Karpas-422 (cell line): ENCODE results near the gene FOXO1. TPM values are rescaled to one million over a fixed set of nuclear protein-coding genes. Genes with fewer than 3 reads are reported as not detected.

Experiments used
- DNase-seq: peaks from one replicate; pipeline ENCODE4 v3.0.0-alpha.2; 2015
- H2AFZ ChIP-seq: fragments of 200-600 bp; sonication (generic); 2 replicates; pipeline ENCODE4 v1.6.1; 2014; ENCODE audit warnings: antibody characterized with exemption, low read length, mixed read lengths
- H3K27ac ChIP-seq: fragments of 200-600 bp; sonication (generic); 2 replicates; pipeline ENCODE4 v1.5.1; 2014; ENCODE audit warnings: mild to moderate bottlenecking, low read length, moderate library complexity
- H3K27me3 ChIP-seq: fragments of 200-600 bp; sonication (generic); 2 replicates; pipeline ENCODE4 v1.6.1; 2014; ENCODE audit warnings: low read length, mixed read lengths
- H3K36me3 ChIP-seq: fragments of 200-600 bp; sonication (generic); 2 replicates; pipeline ENCODE4 v1.6.1; 2014; ENCODE audit warnings: low read length, mixed read lengths; ENCODE audit not compliant: insufficient read depth
- H3K4me1 ChIP-seq: fragments of 200-600 bp; sonication (generic); 2 replicates; pipeline ENCODE4 v1.6.1; 2014; ENCODE audit warnings: mild to moderate bottlenecking, low read length, mixed read lengths
- H3K4me2 ChIP-seq: fragments of 200-600 bp; sonication (generic); 2 replicates; pipeline ENCODE4 v1.6.1; 2014; ENCODE audit warnings: low read length, low read depth, mild to moderate bottlenecking; ENCODE audit not compliant: poor library complexity, severe bottlenecking
- H3K4me3 ChIP-seq: fragments of 200-600 bp; sonication (generic); 2 replicates; pipeline ENCODE4 v1.5.1; 2014; ENCODE audit warnings: mild to moderate bottlenecking, antibody characterized with exemption, low read length, mixed read lengths
- H3K79me2 ChIP-seq: fragments of 200-600 bp; sonication (generic); 2 replicates; pipeline ENCODE4 v1.6.1; 2014; ENCODE audit warnings: mild to moderate bottlenecking, low read length, mixed read lengths
- H3K9ac ChIP-seq: fragments of 200-600 bp; sonication (generic); 2 replicates; pipeline ENCODE4 v1.6.0; 2014; ENCODE audit warnings: low read length
- H3K9me2 ChIP-seq: fragments of 200-600 bp; sonication (generic), shearing (Covaris generic); replicated peaks from 2 replicates; pipeline ENCODE4 v1.6.0; 2014; ENCODE audit warnings: mild to moderate bottlenecking, low read length, moderate library complexity; ENCODE audit not compliant: insufficient read depth
- H3K9me3 ChIP-seq: fragments of 300-700, 200-600 bp; sonication (generic); 2 replicates; pipeline ENCODE4 v1.6.1; 2014; ENCODE audit warnings: low read length, mixed read lengths
- H4K20me1 ChIP-seq: fragments of 200-600 bp; sonication (generic); 2 replicates; pipeline ENCODE4 v1.6.1; 2014; ENCODE audit warnings: mild to moderate bottlenecking, antibody characterized with exemption, low read length, low read depth; ENCODE audit not compliant: insufficient read depth
- total RNA-seq: library from RNA; depleted of rRNA; stranded (reverse); fragments of >200 nt; shearing (Covaris generic); gene quantifications from 2 replicates; pipeline ENCODE4 v1.2.3, GENCODE V29; 2014; ENCODE audit warnings: low replicate concordance

FOXO1 gene
- total RNA-seq, 1 experiment from 2014 or later = 51.6 TPM

DNA sequence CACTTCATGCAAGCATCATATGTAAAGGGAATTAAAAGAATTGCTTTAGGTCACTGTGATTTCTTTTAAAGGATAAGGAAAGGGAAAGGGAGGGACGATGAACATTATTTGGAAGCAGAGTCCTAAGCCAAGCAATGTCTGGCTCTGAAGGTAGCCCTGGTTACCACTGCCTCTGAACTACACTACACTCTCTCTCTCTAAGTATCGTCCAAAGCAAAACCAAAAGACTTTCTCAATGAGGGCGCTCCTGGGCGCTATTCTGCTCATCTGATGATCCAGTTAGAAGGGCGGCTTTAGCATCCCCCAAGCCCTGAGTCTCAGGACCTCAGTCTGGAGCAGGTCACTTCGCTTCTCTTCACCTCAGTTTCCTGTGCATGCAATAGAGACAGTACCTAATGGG lies 26.2 kb downstream of the FOXO1 start:
- no peaks in the 10 kb centered on the region for H3K9me3 ChIP-seq
- peaks cover 99% of the 10 kb centered on the region for H3K79me2 ChIP-seq
- no peaks in the 10 kb centered on the region for H3K9me2 ChIP-seq
- no peak overlapping the region for H3K4me3 ChIP-seq
- DNase-seq = no peak
- H3K4me1 ChIP-seq = peaks cover 49% of the 10 kb centered on the region
- H3K27me3 ChIP-seq = no peaks in the 10 kb centered on the region
- no peaks in the 10 kb centered on the region for H3K36me3 ChIP-seq
- no peak overlapping the region for H2AFZ ChIP-seq
- H3K4me2 ChIP-seq = no peak overlapping the region
- peaks cover 54% of the 10 kb centered on the region for H4K20me1 ChIP-seq
- no peak overlapping the region for H3K9ac ChIP-seq
- no peak overlapping the region for H3K27ac ChIP-seq

DNA sequence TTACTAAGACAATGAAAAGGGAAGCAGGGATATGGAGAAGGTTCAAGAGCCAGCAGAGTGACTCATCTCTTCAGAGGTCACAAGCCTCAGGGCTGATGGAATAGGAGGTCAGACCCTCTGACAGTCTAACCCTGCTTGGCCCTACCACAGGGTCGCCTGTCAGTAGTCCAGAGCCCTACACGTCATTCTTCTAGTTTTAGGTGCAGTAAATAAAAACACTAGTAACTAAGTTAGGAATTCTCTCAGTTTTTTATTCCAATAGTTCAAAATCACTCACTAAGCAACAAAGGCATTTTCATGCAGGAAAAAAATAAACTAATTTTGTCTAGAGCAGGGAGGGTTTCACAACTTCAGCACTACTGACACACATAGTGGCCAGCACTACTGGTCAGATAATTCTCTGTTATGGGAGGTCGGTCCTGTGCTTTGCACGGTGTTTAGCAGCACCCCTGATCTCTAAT lies 27.2 kb downstream of the FOXO1 start:
- no peak for DNase-seq
- peaks cover 50% of the 10 kb centered on the region for H4K20me1 ChIP-seq
- H3K4me3 ChIP-seq = no peak overlapping the region
- H3K9ac ChIP-seq = no peak overlapping the region
- no peak overlapping the region for H2AFZ ChIP-seq
- H3K27ac ChIP-seq = no peak overlapping the region
- no peaks in the 10 kb centered on the region for H3K9me2 ChIP-seq
- peaks cover 41% of the 10 kb centered on the region for H3K4me1 ChIP-seq
- no peak overlapping the region for H3K4me2 ChIP-seq
- H3K27me3 ChIP-seq = no peaks in the 10 kb centered on the region
- H3K36me3 ChIP-seq = no peaks in the 10 kb centered on the region
- H3K9me3 ChIP-seq = no peaks in the 10 kb centered on the region
- peaks cover 98% of the 10 kb centered on the region for H3K79me2 ChIP-seq

DNA sequence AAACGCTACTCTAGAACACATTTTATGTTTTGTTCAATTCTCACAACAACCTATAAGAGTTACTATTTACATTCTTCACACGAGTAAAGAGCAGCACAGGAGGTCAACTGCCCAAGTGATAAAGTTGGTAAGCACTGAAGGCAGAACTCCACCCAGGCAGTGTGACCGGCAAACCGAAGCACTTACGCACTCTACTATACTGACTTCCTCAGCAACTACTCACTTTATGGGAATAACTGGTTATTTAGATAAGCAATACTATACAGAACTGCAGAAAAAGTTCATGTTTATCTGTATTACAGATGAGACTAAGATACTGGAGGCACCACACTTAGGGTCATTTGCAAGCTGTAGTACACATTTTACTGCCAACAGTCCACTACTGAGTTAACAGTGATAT lies 28.8 kb downstream of the FOXO1 start:
- no peak overlapping the region for H3K4me2 ChIP-seq
- no peaks in the 10 kb centered on the region for H3K9me3 ChIP-seq
- no peaks in the 10 kb centered on the region for H3K9me2 ChIP-seq
- peaks cover 48% of the 10 kb centered on the region for H3K4me1 ChIP-seq
- no peak overlapping the region for H3K4me3 ChIP-seq
- peaks cover 50% of the 10 kb centered on the region for H4K20me1 ChIP-seq
- H2AFZ ChIP-seq = no peak overlapping the region
- H3K79me2 ChIP-seq = peaks cover 98% of the 10 kb centered on the region
- H3K9ac ChIP-seq = no peak overlapping the region
- no peak overlapping the region for H3K27ac ChIP-seq
- no peaks in the 10 kb centered on the region for H3K36me3 ChIP-seq
- H3K27me3 ChIP-seq = no peaks in the 10 kb centered on the region
- no peak for DNase-seq

DNA sequence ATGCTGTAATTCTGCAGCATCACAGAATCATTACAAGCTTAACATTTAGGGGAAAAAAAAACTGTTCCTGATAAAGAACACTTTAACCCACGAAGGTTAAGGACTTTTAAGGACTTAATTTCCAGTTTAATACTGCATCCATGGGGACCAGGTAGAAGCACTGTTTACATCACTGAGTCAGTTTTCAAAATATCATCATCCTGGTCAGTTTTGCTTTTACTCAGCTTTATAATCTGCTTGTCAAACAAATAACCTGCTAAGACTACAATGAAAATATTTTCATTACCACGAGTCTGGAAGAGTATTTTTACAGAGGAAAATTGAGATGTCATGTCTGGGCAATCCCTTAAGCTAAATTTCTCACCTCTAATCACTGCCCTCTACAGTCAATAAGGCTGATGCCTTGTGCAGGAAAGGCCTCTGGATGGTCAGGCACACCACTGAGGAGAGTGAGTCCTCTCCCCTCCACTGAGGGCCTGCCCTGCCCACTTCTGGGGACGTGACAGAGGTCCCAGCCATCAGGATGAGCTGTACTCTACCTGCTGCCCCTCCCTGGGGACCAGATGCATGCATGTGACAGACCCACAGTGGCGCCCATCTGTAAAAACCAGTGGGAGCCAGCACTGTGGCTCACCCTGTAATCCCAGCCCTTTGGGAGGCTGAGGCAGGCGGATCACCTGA lies 31.0 kb downstream of the FOXO1 start:
- H3K79me2 ChIP-seq = peaks cover 97% of the 10 kb centered on the region
- peaks cover 61% of the 10 kb centered on the region for H3K4me1 ChIP-seq
- H4K20me1 ChIP-seq = peaks cover 45% of the 10 kb centered on the region; the same call in 1 of the 2 replicates

DNA sequence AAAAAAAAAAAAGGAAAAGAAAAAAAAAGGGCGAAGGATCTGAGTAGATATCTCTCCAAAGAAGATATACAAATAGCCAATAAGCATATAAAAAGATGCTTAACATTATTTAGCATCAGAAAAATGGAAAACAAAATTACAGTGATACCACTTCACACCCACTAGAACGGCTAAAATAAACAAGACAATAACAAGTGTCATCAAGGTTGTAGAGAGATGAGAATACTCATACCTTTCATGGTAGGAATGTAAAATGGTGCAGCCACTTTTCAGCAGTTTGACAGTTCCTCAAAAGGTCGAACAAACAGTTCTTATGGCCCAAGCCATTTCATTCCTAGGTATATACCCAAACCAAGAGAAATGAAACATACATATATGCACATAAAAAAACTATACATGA lies 33.5 kb downstream of the FOXO1 start:
- no peak overlapping the region for H3K4me3 ChIP-seq
- H3K27ac ChIP-seq = no peak overlapping the region
- no peaks in the 10 kb centered on the region for H3K36me3 ChIP-seq
- no peak for DNase-seq
- peaks cover 51% of the 10 kb centered on the region; the same call in 1 of the 2 replicates for H4K20me1 ChIP-seq
- no peaks in the 10 kb centered on the region for H3K9me2 ChIP-seq
- H3K79me2 ChIP-seq = peaks cover 95% of the 10 kb centered on the region
- H3K4me1 ChIP-seq = peaks cover 67% of the 10 kb centered on the region
- no peak overlapping the region for H3K9ac ChIP-seq
- no peaks in the 10 kb centered on the region for H3K27me3 ChIP-seq
- H3K9me3 ChIP-seq = no peaks in the 10 kb centered on the region
- no peak overlapping the region for H2AFZ ChIP-seq
- H3K4me2 ChIP-seq = no peak overlapping the region

More for the DNA sequence above, 31.0 kb downstream of the FOXO1 start:
- no peak overlapping the region for H3K4me3 ChIP-seq
- no peak for DNase-seq
- H3K27me3 ChIP-seq = no peaks in the 10 kb centered on the region
- no peaks in the 10 kb centered on the region for H3K9me2 ChIP-seq
- H3K27ac ChIP-seq = no peak overlapping the region
- no peaks in the 10 kb centered on the region for H3K9me3 ChIP-seq
- no peak overlapping the region for H2AFZ ChIP-seq
- no peak overlapping the region for H3K9ac ChIP-seq
- no peaks in the 10 kb centered on the region for H3K36me3 ChIP-seq
- no peak overlapping the region for H3K4me2 ChIP-seq

DNA sequence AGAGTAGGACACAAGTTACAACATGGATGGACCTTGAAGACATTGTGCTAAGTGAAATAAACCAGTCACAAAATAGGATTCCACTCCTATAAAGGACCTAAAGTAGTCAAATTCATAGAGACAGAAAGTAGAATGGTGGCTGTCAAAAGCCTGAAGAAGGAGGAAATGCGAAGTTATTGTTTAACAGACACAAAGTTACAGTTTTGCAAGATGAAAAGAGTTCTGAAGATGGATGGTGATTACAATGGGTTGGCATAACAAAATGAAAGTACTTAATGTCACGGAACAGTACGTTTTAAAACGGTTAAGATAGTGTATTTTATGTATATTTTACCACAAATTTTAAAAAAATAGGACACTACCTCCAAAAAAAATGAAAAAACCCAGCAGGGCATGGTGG lies 34.8 kb downstream of the FOXO1 start:
- no peaks in the 10 kb centered on the region for H3K36me3 ChIP-seq
- peaks cover 95% of the 10 kb centered on the region for H3K79me2 ChIP-seq
- peaks cover 50% of the 10 kb centered on the region; the same call in 1 of the 2 replicates for H4K20me1 ChIP-seq
- peaks cover 75% of the 10 kb centered on the region for H3K4me1 ChIP-seq
- H3K4me3 ChIP-seq = no peak overlapping the region
- H3K9me2 ChIP-seq = no peaks in the 10 kb centered on the region
- no peaks in the 10 kb centered on the region for H3K27me3 ChIP-seq
- no peak overlapping the region; the same call in 1 of the 2 replicates for H3K27ac ChIP-seq
- peak overlapping the region; percentile 39 for H3K4me2 ChIP-seq
- no peak overlapping the region for H3K9ac ChIP-seq
- no peak overlapping the region for H2AFZ ChIP-seq
- no peaks in the 10 kb centered on the region for H3K9me3 ChIP-seq
- DNase-seq = no peak

DNA sequence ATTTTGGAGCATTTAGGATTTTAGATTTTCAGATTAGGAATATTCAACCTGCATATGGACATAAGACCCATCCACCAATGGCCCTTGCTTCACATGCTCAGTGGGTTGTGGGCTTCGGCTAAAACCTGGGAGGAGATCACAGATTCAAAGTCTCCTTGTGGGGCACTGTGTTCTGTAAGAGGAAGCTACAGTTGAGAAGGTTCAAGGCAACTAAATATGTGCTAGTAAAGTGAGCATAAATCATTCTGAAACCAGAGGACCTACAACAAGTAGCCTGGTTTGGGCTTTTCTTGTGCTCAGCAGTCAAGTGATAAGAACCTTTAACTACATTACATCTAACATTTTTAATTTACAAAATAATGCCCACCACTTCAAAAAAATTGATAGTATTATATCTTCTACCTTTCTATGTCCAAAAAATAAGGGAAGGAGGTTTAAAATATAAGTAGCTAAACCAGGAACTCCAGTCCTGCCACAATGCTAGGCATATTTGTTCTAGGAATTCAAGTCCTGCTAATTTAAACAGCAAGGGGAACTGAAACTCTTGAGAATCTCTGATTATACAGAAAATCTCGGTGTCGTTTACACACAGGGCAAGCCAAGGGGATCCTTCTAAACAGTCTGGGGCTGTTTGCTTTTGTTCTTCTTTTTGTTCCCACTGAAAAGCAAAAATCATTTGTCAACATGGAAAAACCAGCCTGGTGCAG lies 36.6 kb downstream of the FOXO1 start:
- Histone ChIP-seq H2AFZ (no peak overlapping the region), H3K9me2 (no peaks in the 10 kb centered on the region), H3K79me2 (peaks cover 95% of the 10 kb centered on the region), H3K9me3 (no peaks in the 10 kb centered on the region), H3K36me3 (no peaks in the 10 kb centered on the region; the same call in 1 of the 2 replicates), H3K4me1 (peaks cover 81% of the 10 kb centered on the region), H3K4me2 (peak overlapping the region; percentile 39), H4K20me1 (peaks cover 40% of the 10 kb centered on the region; the same call in 1 of the 2 replicates), H3K27ac (peak overlapping the region; percentile 48), H3K4me3 (no peak overlapping the region), H3K27me3 (no peaks in the 10 kb centered on the region), H3K9ac (no peak overlapping the region)
- DNase-seq = peak; percentile 69

DNA sequence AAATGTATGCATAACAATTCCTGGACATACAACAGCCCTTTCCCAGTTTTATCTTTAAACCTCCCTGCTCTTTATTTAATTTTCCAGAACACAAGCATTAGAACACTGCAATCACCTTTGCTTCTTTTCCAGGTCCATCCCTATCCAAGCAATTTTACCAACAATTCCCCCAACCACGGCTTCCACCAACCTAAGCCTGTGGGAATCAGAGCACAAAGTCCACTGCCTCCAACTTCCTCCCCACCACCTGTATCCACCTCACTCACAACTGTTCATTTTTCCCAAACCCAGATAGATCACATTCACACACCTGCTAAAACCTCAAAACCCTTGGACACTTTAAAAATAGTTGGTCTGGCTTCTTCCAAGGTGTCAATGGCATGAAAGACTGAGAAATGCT lies 39.5 kb downstream of the FOXO1 start:
- Histone ChIP-seq H3K4me2 (peak overlapping the region; percentile 27), H3K79me2 (peaks cover 96% of the 10 kb centered on the region), H3K9me2 (no peaks in the 10 kb centered on the region), H3K9me3 (no peaks in the 10 kb centered on the region), H3K27me3 (no peaks in the 10 kb centered on the region), H3K4me1 (peaks cover 91% of the 10 kb centered on the region), H2AFZ (no peak overlapping the region), H3K4me3 (no peak overlapping the region), H4K20me1 (peaks cover 49% of the 10 kb centered on the region; the same call in 1 of the 2 replicates), H3K9ac (no peak overlapping the region), H3K27ac (peak overlapping the region; percentile 43), H3K36me3 (no peaks in the 10 kb centered on the region; the same call in 1 of the 2 replicates)
- DNase-seq = no peak
